ENCODE data around the gene TMX1.

Gene TMX1

GRCh38 chr14:51239813-51240803, at the start of gene TMX1:
TSS of gene TMX1 (plus strand) at chr14:51240247. CDS start at chr14:51240293, 46 bp downstream.
- ChIA-PET POLR2A (interaction anchor here (1.0 kb wide), 1 partner anchor 39 kb away, joined by 3 read pairs; no protein-coding TSS in a partner anchor), CTCF (interaction anchor here (1.3 kb wide), 1 partner anchor 10 kb away, joined by 4 read pairs; no protein-coding TSS in a partner anchor)
- TF ChIP-seq CTCF (IDR thresholded peaks at IDR 0.05; ENCODE audit: control extremely low read depth, extremely low read depth, low read depth, missing control alignments) = no peak
- DNase-seq (ENCODE audit: extremely low spot score) = peak; percentile 95

GRCh38 chr14:51201890-51202289, 38.2 kb upstream of the TMX1 start:
- POLR2A ChIA-PET = interaction anchor here (0.6 kb wide), 1 partner anchor 38 kb away, joined by 3 read pairs; the partner anchor contains the start of gene TMX1
- no peak for DNase-seq (ENCODE audit: extremely low spot score)
- TF ChIP-seq CTCF (IDR thresholded peaks at IDR 0.05; ENCODE audit: control extremely low read depth, extremely low read depth, low read depth, missing control alignments) = no peak
- CTCF ChIA-PET = interaction anchor here (1.2 to 3.0 kb wide), 5 partner anchors 8 to 737 kb away, joined by 4 to 11 read pairs (median 5); no protein-coding TSS in a partner anchor

GRCh38 chr14:51202914-51203665, 37.0 kb upstream of the TMX1 start:
- POLR2A ChIA-PET = no interaction called here
- TF ChIP-seq CTCF (IDR thresholded peaks at IDR 0.05; ENCODE audit: control extremely low read depth, extremely low read depth, low read depth, missing control alignments) = peak; percentile 48
- DNase-seq (ENCODE audit: extremely low spot score) = peak; percentile 35
- CTCF ChIA-PET = interaction anchor here (0.8 to 3.0 kb wide), 12 partner anchors 10 to 736 kb away, joined by 3 to 11 read pairs (median 4); no protein-coding TSS in a partner anchor

- DNase-seq (ENCODE audit: extremely low spot score) = no peak
- ChIA-PET CTCF (interaction anchor here (1.6 to 3.0 kb wide), 6 partner anchors 9 to 46 kb away, joined by 4 to 11 read pairs (median 8); no protein-coding TSS in a partner anchor), POLR2A (no interaction called here)
- TF ChIP-seq CTCF (IDR thresholded peaks at IDR 0.05; ENCODE audit: control extremely low read depth, extremely low read depth, low read depth, missing control alignments) = no peak
Observed at GRCh38 chr14:51203881-51204280, 36.2 kb upstream of the TMX1 start.

GRCh38 chr14:51205486-51205885, 34.6 kb upstream of the TMX1 start:
- TF ChIP-seq CTCF (IDR thresholded peaks at IDR 0.05; ENCODE audit: control extremely low read depth, extremely low read depth, low read depth, missing control alignments) = no peak
- no peak for DNase-seq (ENCODE audit: extremely low spot score)
- CTCF ChIA-PET = interaction anchor here (1.2 to 1.6 kb wide), 2 partner anchors 13 to 48 kb away, joined by 4 to 6 read pairs; no protein-coding TSS in a partner anchor
- POLR2A ChIA-PET = no interaction called here

- ChIA-PET POLR2A (no interaction called here), CTCF (interaction anchor here (1.2 to 1.6 kb wide), 2 partner anchors 12 to 49 kb away, joined by 4 to 6 read pairs; no protein-coding TSS in a partner anchor)
- DNase-seq (ENCODE audit: extremely low spot score) = no peak
- TF ChIP-seq CTCF (IDR thresholded peaks at IDR 0.05; ENCODE audit: control extremely low read depth, extremely low read depth, low read depth, missing control alignments) = no peak
Observed at GRCh38 chr14:51206462-51206861, 33.6 kb upstream of the TMX1 start.
